MM.1S (cell line): ENCODE measurements around the gene PADI6.

Experiments
- DNase-seq: peaks from one replicate; pipeline ENCODE4 v3.0.0-alpha.2; 2015
- H2AFZ ChIP-seq: fragments of 300-600 bp; sonication (generic); 2 replicates; pipeline ENCODE4 v1.6.0; 2016; ENCODE audit warnings: antibody characterized with exemption, low read length
- H3F3A ChIP-seq: fragments of 300-600 bp; sonication (generic); 2 replicates; pipeline ENCODE4 v1.6.1; 2016; ENCODE audit warnings: mild to moderate bottlenecking, antibody characterized with exemption, low read length, moderate library complexity, mixed read lengths; ENCODE audit not compliant: insufficient read depth
- H3K27ac ChIP-seq: fragments of 300-600 bp; sonication (generic); 2 replicates; pipeline ENCODE4 v1.5.1; 2016; ENCODE audit warnings: mild to moderate bottlenecking, low read length
- H3K27me3 ChIP-seq: fragments of 300-600 bp; sonication (generic); replicated peaks from 2 replicates; pipeline ENCODE4 v1.6.0; 2016; ENCODE audit warnings: low read length; ENCODE audit not compliant: insufficient read depth
- H3K36me3 ChIP-seq: fragments of 300-600 bp; sonication (generic); replicated peaks from 2 replicates; pipeline ENCODE4 v1.6.1; 2016; ENCODE audit warnings: mild to moderate bottlenecking, low read length, mixed read lengths; ENCODE audit not compliant: insufficient read depth
- H3K4me1 ChIP-seq: fragments of 300-600 bp; sonication (generic); 2 replicates; pipeline ENCODE4 v1.6.1; 2016; ENCODE audit warnings: low read length, mixed read lengths
- H3K4me2 ChIP-seq: fragments of 300-600 bp; sonication (generic); 2 replicates; pipeline ENCODE4 v1.6.0; 2016; ENCODE audit warnings: low read depth, low read length
- H3K4me3 ChIP-seq: fragments of 300-600 bp; sonication (generic); 2 replicates; pipeline ENCODE4 v1.5.1; 2016; ENCODE audit warnings: low read length, mixed read lengths
- H3K79me2 ChIP-seq: fragments of 300-600 bp; sonication (generic); 2 replicates; pipeline ENCODE4 v1.6.1; 2016; ENCODE audit warnings: mixed run types, low read length, mixed read lengths
- H3K9ac ChIP-seq: fragments of 300-600 bp; sonication (generic); 2 replicates; pipeline ENCODE4 v1.6.1; 2016; ENCODE audit warnings: low read length, mixed read lengths
- H3K9me2 ChIP-seq: fragments of 300-600 bp; sonication (generic); replicated peaks from 2 replicates; pipeline ENCODE4 v1.6.1; 2016; ENCODE audit warnings: mild to moderate bottlenecking, low read length, mixed read lengths; ENCODE audit not compliant: insufficient read depth
- H3K9me3 ChIP-seq: fragments of 300-600 bp; sonication (generic); replicated peaks from 2 replicates; pipeline ENCODE4 v1.6.1; 2016; ENCODE audit warnings: mild to moderate bottlenecking, low read length, mixed read lengths; ENCODE audit not compliant: insufficient read depth
- H4K20me1 ChIP-seq: fragments of 300-600 bp; sonication (generic); 2 replicates; pipeline ENCODE4 v1.6.1; 2016; ENCODE audit warnings: mild to moderate bottlenecking, low read length, moderate library complexity, mixed read lengths; ENCODE audit not compliant: insufficient read depth
- EZH2 ChIP-seq: fragments of 300-600 bp; sonication (generic); optimal IDR thresholded peaks from 2 replicates; pipeline ENCODE3; 2017; ENCODE audit warnings: low read depth, mild to moderate bottlenecking, antibody characterized with exemption, low read length, mixed read lengths
- EZH2phosphoT487 ChIP-seq: fragments of 300-600 bp; sonication (generic); IDR thresholded peaks from 2 replicates; pipeline ENCODE4 v1.6.1; 2018; ENCODE audit warnings: antibody characterized with exemption, low read length
- TF ChIP-seq, protein P1 (sequence below): fragments of 300-600 bp; sonication (generic); IDR thresholded peaks from 2 replicates; pipeline ENCODE4 v1.5.1; 2016; ENCODE audit warnings: antibody characterized with exemption, low read length, mixed read lengths

Gene PADI6

DNA sequence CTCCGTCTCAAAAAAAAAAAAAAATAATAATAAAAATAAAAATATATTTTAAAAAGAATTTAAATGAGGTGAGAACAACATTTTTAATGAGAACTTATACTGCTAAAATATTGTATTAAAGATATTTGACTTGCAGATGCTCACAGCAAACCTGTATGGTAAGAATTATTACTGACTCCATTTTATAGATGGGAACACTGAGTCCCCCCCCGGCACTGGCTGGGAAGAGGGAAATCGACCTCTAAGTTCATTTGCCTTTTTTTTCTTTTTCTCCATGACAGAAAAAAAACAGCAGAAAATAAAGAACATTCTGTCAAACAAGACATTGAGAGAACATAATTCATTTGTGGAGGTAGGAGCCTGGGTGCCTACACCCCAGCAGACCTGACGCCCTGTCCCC, 13.4 kb upstream of the PADI6 start:
- H3K27ac ChIP-seq: no peak overlapping the region
- H3K4me1 ChIP-seq: no peaks in the 10 kb centered on the region
- no peaks in the 10 kb centered on the region for H3K9me2 ChIP-seq
- no peaks in the 10 kb centered on the region for H3K9me3 ChIP-seq
- no peak overlapping the region for H3K9ac ChIP-seq
- H3K27me3 ChIP-seq: peaks cover 88% of the 10 kb centered on the region
- no peaks in the 10 kb centered on the region for H4K20me1 ChIP-seq
- TF ChIP-seq EZH2 (no peak), EZH2phosphoT487 (no peak)
- TF ChIP-seq, protein P1, sequence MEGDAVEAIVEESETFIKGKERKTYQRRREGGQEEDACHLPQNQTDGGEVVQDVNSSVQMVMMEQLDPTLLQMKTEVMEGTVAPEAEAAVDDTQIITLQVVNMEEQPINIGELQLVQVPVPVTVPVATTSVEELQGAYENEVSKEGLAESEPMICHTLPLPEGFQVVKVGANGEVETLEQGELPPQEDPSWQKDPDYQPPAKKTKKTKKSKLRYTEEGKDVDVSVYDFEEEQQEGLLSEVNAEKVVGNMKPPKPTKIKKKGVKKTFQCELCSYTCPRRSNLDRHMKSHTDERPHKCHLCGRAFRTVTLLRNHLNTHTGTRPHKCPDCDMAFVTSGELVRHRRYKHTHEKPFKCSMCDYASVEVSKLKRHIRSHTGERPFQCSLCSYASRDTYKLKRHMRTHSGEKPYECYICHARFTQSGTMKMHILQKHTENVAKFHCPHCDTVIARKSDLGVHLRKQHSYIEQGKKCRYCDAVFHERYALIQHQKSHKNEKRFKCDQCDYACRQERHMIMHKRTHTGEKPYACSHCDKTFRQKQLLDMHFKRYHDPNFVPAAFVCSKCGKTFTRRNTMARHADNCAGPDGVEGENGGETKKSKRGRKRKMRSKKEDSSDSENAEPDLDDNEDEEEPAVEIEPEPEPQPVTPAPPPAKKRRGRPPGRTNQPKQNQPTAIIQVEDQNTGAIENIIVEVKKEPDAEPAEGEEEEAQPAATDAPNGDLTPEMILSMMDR: no peak
- no peak overlapping the region for H3K4me3 ChIP-seq
- no peak overlapping the region for H2AFZ ChIP-seq
- no peak overlapping the region for H3K4me2 ChIP-seq
- no peaks in the 10 kb centered on the region for H3K79me2 ChIP-seq
- no peak for DNase-seq
- no peaks in the 10 kb centered on the region for H3F3A ChIP-seq
- H3K36me3 ChIP-seq: no peaks in the 10 kb centered on the region

DNA sequence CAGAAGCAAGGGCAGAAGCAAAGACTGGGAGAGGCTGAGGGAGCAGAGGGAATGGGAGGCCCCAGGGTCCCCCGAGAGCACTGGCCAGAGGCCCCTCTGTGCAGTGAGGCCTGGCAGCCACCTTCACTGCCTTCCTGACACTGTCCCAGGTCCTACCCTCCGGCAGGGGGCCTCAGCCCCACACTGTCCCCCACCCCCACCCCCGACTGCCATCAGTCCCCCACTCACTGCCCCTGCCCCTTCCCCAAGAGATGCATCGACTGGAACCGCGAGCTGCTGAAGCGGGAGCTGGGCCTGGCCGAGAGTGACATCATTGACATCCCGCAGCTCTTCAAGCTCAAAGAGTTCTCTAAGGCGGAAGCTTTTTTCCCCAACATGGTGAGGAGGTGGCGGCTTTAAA, 13.0 kb upstream of the PADI6 start:
- H3K9me3 ChIP-seq: no peaks in the 10 kb centered on the region
- no peak for DNase-seq

DNA sequence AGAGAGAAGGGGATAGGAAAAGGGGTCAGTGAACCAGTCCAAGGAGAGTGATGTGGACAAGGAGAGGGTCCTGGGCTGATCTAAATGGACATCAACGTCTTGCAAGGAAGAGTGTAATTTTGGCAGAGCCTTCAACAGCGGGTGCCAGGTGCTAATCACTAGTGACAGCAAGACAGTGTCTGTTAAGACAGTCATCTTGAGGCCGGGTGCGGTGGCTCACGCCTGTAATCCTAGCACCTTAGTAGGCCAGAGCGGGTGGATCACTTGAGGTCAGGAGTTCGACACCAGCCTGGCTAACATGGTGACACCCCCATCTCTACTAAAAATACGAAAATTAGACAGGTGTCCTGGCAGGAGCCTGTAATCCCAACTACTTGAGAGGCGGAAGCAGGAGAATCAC, 12.2 kb upstream of the PADI6 start:
- Histone ChIP-seq H3K9me2 (no peaks in the 10 kb centered on the region), H3K9me3 (no peaks in the 10 kb centered on the region), H3K4me2 (no peak overlapping the region), H3K27ac (no peak overlapping the region), H3K4me1 (no peaks in the 10 kb centered on the region), H4K20me1 (no peaks in the 10 kb centered on the region), H3K27me3 (peaks cover 88% of the 10 kb centered on the region), H2AFZ (no peak overlapping the region), H3K4me3 (no peak overlapping the region), H3F3A (no peaks in the 10 kb centered on the region), H3K36me3 (no peaks in the 10 kb centered on the region), H3K9ac (no peak overlapping the region), H3K79me2 (no peaks in the 10 kb centered on the region)
- TF ChIP-seq EZH2 (no peak), EZH2phosphoT487 (no peak)
- TF ChIP-seq, protein P1: no peak
- DNase-seq: no peak

More for the DNA sequence above, 13.0 kb upstream of the PADI6 start:
- Histone ChIP-seq H3K4me2 (no peak overlapping the region), H3K4me1 (no peaks in the 10 kb centered on the region), H3K9me2 (no peaks in the 10 kb centered on the region), H3F3A (no peaks in the 10 kb centered on the region), H3K27me3 (peaks cover 88% of the 10 kb centered on the region), H2AFZ (no peak overlapping the region), H3K4me3 (no peak overlapping the region), H3K79me2 (no peaks in the 10 kb centered on the region), H4K20me1 (no peaks in the 10 kb centered on the region), H3K27ac (no peak overlapping the region), H3K36me3 (no peaks in the 10 kb centered on the region), H3K9ac (no peak overlapping the region)
- TF ChIP-seq EZH2phosphoT487 (no peak), EZH2 (no peak)
- TF ChIP-seq, protein P1: no peak
